ENCODE results near the gene KIF1A.

- TF ChIP-seq RAD21 (IDR thresholded peaks at IDR 0.05 in 1 of 2, conservative IDR thresholded peaks at IDR 0.05 in 1 of 2; ENCODE audit: low read depth in 2 of 2, low read length in 2 of 2) (no peak), JUND (IDR thresholded peaks at IDR 0.05; ENCODE audit: low read length) (no peak), ATF3 (IDR thresholded peaks at IDR 0.05; ENCODE audit: insufficient read depth, low read depth, low read length) (no peak), POLR2A (IDR thresholded peaks at IDR 0.05; ENCODE audit: control extremely low read depth in 1 of 2, low read depth in 2 of 2, low read length in 2 of 2) (no peak), CTCF (IDR thresholded peaks at IDR 0.05; ENCODE audit: control extremely low read depth in 1 of 3, insufficient read depth in 1 of 3, low read depth in 1 of 3, low read length in 3 of 3) (no peak), BACH1 (IDR thresholded peaks at IDR 0.05; ENCODE audit: low read length) (no peak), ZNF274 (IDR thresholded peaks at IDR 0.05; ENCODE audit: borderline replicate concordance, extremely low read depth, low read length) (no peak), CREB1 (IDR thresholded peaks at IDR 0.05) (no peak), POLR2AphosphoS5 (IDR thresholded peaks at IDR 0.05; ENCODE audit: low read depth, low read length) (no peak), KDM4A (IDR thresholded peaks at IDR 0.05; ENCODE audit: low read depth, low read length, severe bottlenecking) (no peak), SIN3A (conservative IDR thresholded peaks at IDR 0.05 in 1 of 2, IDR thresholded peaks at IDR 0.05 in 1 of 2; ENCODE audit: low read depth in 1 of 2, low read length in 2 of 2) (no peak), FOSL1 (IDR thresholded peaks at IDR 0.05; ENCODE audit: insufficient read depth, low read depth, low read length) (no peak)
- TF ChIP-seq, protein P1, sequence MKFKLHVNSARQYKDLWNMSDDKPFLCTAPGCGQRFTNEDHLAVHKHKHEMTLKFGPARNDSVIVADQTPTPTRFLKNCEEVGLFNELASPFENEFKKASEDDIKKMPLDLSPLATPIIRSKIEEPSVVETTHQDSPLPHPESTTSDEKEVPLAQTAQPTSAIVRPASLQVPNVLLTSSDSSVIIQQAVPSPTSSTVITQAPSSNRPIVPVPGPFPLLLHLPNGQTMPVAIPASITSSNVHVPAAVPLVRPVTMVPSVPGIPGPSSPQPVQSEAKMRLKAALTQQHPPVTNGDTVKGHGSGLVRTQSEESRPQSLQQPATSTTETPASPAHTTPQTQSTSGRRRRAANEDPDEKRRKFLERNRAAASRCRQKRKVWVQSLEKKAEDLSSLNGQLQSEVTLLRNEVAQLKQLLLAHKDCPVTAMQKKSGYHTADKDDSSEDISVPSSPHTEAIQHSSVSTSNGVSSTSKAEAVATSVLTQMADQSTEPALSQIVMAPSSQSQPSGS (IDR thresholded peaks at IDR 0.05; ENCODE audit: low read length) = no peak
- TF ChIP-seq, protein P2, sequence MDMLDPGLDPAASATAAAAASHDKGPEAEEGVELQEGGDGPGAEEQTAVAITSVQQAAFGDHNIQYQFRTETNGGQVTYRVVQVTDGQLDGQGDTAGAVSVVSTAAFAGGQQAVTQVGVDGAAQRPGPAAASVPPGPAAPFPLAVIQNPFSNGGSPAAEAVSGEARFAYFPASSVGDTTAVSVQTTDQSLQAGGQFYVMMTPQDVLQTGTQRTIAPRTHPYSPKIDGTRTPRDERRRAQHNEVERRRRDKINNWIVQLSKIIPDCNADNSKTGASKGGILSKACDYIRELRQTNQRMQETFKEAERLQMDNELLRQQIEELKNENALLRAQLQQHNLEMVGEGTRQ (IDR thresholded peaks at IDR 0.05; ENCODE audit: low read length) = no peak
Measured at GRCh38 chr2:240782221-240782885, 37.7 kb downstream of the KIF1A start.
